ENCODE measurements around the gene VCPKMT. TPM values are rescaled to one million over a fixed set of nuclear protein-coding genes. Genes with fewer than 3 reads are reported as not detected.
A peak's percentile ranks its signal among the peaks of the same experiment; 100 is the strongest.

VCPKMT gene
- total RNA-seq, 4 donors from 2014 or later = 3.9 to 8.6 (median 4.8) TPM

- no peak for TF ChIP-seq POLR2A (IDR thresholded peaks at IDR 0.05)
- TF ChIP-seq CTCF (IDR thresholded peaks at IDR 0.05) = no peak
- H3K4me3 ChIP-seq = no peak overlapping the region
- intact Hi-C loops (cut with DNase I) = no loop called here
- H3K27me3 ChIP-seq = no peaks in the 10 kb centered on the region
- peaks cover 0 to 69% (median 0%) of the 10 kb centered on the region in 3 donors for H3K36me3 ChIP-seq
- H3K4me1 ChIP-seq = no peaks in the 10 kb centered on the region
- H3K9me3 ChIP-seq = no peaks in the 10 kb centered on the region
- 81 to 84% methylated on average over 3 of the region's 3 CpGs for WGBS, 2 donors
- H3K27ac ChIP-seq = no peak overlapping the region
- no peak for DNase-seq
Measured at GRCh38 chr14:50123062-50123461, 6.7 kb upstream of the VCPKMT start.

GRCh38 chr14:50122291-50122690 lies 5.9 kb upstream of the VCPKMT start:
- WGBS, 2 donors = 83 to 84% methylated on average over 6 of the region's 6 CpGs
- H3K9me3 ChIP-seq = no peaks in the 10 kb centered on the region

GRCh38 chr14:50121486-50121885 lies 5.1 kb upstream of the VCPKMT start:
- no peaks in the 10 kb centered on the region for H3K27me3 ChIP-seq
- DNase-seq = no peak
- intact Hi-C loops (cut with DNase I) = no loop called here
- peaks cover 0 to 65% (median 0%) of the 10 kb centered on the region in 3 donors for H3K36me3 ChIP-seq
- H3K4me1 ChIP-seq = peaks cover 0 to 9% (median 0%) of the 10 kb centered on the region in 3 donors
- WGBS, 2 donors = 87 to 89% methylated on average over 5 of the region's 5 CpGs
- H3K27ac ChIP-seq = no peak overlapping the region
- TF ChIP-seq CTCF (IDR thresholded peaks at IDR 0.05) = no peak
- TF ChIP-seq POLR2A (IDR thresholded peaks at IDR 0.05) = no peak
- H3K4me3 ChIP-seq = no peak overlapping the region
- H3K9me3 ChIP-seq = no peaks in the 10 kb centered on the region

More at GRCh38 chr14:50122291-50122690, 5.9 kb upstream of the VCPKMT start:
- TF ChIP-seq CTCF (IDR thresholded peaks at IDR 0.05) (no peak), POLR2A (IDR thresholded peaks at IDR 0.05) (no peak)
- Histone ChIP-seq H3K4me1 (peaks cover 0 to 1% (median 0%) of the 10 kb centered on the region in 3 donors), H3K36me3 (peaks cover 0 to 68% (median 0%) of the 10 kb centered on the region in 3 donors), H3K27me3 (no peaks in the 10 kb centered on the region), H3K4me3 (no peak overlapping the region), H3K27ac (no peak overlapping the region)
- intact Hi-C loops (cut with DNase I) = no loop called here
- no peak for DNase-seq

- DNase-seq = no peak
- Histone ChIP-seq H3K4me1 (peaks cover 6 to 31% (median 7%) of the 10 kb centered on the region in 3 donors), H3K9me3 (no peaks in the 10 kb centered on the region), H3K27me3 (no peaks in the 10 kb centered on the region), H3K36me3 (peaks cover 0 to 54% (median 8%) of the 10 kb centered on the region in 3 donors), H3K4me3 (no peak overlapping the region), H3K27ac (peak overlapping the region in 2 of 4 donors; percentile 90 to 94)
- 84 to 88% methylated on average over 2 of the region's 2 CpGs for WGBS, 2 donors
- no peak for TF ChIP-seq CTCF (IDR thresholded peaks at IDR 0.05)
- TF ChIP-seq POLR2A (IDR thresholded peaks at IDR 0.05) = no peak
- intact Hi-C loops (cut with DNase I) = no loop called here
Measured at GRCh38 chr14:50117456-50117855, 1.1 kb upstream of the VCPKMT start.

GRCh38 chr14:50116966-50117365 lies 594 bp upstream of the VCPKMT start:
- TF ChIP-seq CTCF (IDR thresholded peaks at IDR 0.05) (no peak), POLR2A (IDR thresholded peaks at IDR 0.05) (no peak)

More at GRCh38 chr14:50116966-50117365, 594 bp upstream of the VCPKMT start:
- 37 to 43% methylated on average over 2 of the region's 2 CpGs for WGBS, 2 donors
- no peak for DNase-seq
- peaks cover 0 to 59% (median 12%) of the 10 kb centered on the region in 3 donors for H3K36me3 ChIP-seq
- H3K27ac ChIP-seq = peak overlapping the region; percentile 90 to 95 (median 94)
- peaks cover 6 to 31% (median 7%) of the 10 kb centered on the region in 3 donors for H3K4me1 ChIP-seq
- intact Hi-C loops (cut with DNase I) = no loop called here
- no peaks in the 10 kb centered on the region for H3K9me3 ChIP-seq
- peak overlapping the region; percentile 68 to 96 (median 85) for H3K4me3 ChIP-seq
- H3K27me3 ChIP-seq = no peaks in the 10 kb centered on the region

Data from esophagus squamous epithelium (tissue), 5 donors.